Adipocyte (in vitro differentiated cells): Measurements from ENCODE around the gene MEOX2.

Source experiments
- DNase-seq: peaks from one replicate; pipeline ENCODE4 v3.0.0-alpha.2; 2015; ENCODE audit warnings: low read depth
- H3K27me3 ChIP-seq: replicated peaks from 2 replicates; pipeline ENCODE4 v1.7.0; 2013; ENCODE audit warnings: mild to moderate bottlenecking, low read length, moderate library complexity; ENCODE audit not compliant: control insufficient read depth, insufficient read depth
- H3K36me3 ChIP-seq: 2 replicates; pipeline ENCODE4 v1.7.0; 2013; ENCODE audit warnings: low read length, mild to moderate bottlenecking, moderate library complexity; ENCODE audit not compliant: control insufficient read depth, insufficient read depth, severe bottlenecking
- H3K4me1 ChIP-seq: 2 replicates; pipeline ENCODE4 v1.7.0; 2013; ENCODE audit warnings: mild to moderate bottlenecking, low read length, moderate library complexity; ENCODE audit not compliant: control insufficient read depth, insufficient read depth
- H3K4me3 ChIP-seq: 2 replicates; pipeline ENCODE4 v1.7.0; 2013; ENCODE audit warnings: mild to moderate bottlenecking, low read length, moderate library complexity
- H3K9ac ChIP-seq: 2 replicates; pipeline ENCODE4 v1.7.0; 2013; ENCODE audit warnings: mild to moderate bottlenecking, low read length, moderate library complexity
- H3K9me3 ChIP-seq: 2 replicates; pipeline ENCODE4 v1.7.0; 2013; ENCODE audit warnings: mild to moderate bottlenecking, low read length, moderate library complexity; ENCODE audit not compliant: control insufficient read depth

Gene MEOX2

DNA sequence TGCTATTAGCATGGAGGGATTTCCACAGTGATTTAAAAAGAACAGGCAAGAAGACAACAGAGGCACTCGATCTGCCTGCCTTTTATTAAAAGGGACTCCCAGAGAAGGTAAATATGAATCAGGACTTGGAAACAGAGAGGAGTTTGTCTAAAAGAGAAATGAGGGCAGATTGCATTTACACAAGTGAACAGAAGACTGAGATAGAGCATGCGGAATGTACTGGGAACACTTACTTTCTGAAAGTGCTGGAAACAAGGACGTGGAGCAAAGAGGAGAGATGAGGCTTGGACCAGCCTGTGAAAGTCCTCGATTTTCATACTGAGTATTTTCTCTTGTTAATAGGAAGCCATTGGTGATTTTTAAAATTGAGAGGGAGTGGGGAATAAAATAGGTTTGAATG is 35.7 kb downstream of the MEOX2 start:
- H3K27me3 ChIP-seq = no peaks in the 10 kb centered on the region
- H3K9ac ChIP-seq = no peak overlapping the region
- no peaks in the 10 kb centered on the region for H3K36me3 ChIP-seq
- no peak for DNase-seq
- H3K4me3 ChIP-seq = no peak overlapping the region
- no peaks in the 10 kb centered on the region for H3K9me3 ChIP-seq
- no peaks in the 10 kb centered on the region for H3K4me1 ChIP-seq

DNA sequence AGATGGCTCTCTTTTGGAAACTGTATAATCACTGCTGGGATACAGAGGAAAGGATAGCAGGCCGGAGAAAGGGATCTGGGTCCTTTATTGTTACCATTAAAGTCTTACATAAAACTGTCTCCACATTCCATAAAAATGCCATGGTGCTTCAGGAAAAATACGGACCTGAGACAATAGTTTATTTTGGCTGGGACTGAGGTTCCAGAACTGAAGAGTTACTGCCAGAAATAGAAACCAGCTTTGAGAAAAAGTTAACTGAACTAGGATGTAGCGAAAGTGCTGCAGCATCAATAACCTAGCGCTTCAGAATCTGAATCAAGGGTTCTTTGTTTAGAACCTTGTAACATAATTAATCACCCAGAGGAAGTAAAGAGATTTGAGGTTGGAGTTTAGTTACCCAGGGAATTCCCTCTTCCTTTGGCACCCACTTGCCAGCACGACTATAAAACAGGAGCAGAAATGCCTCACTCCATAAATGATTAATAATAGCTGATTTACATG is 38.0 kb downstream of the MEOX2 start:
- no peak for DNase-seq
- Histone ChIP-seq H3K36me3 (no peaks in the 10 kb centered on the region), H3K9me3 (no peaks in the 10 kb centered on the region), H3K4me3 (peak overlapping the region; percentile 31), H3K27me3 (no peaks in the 10 kb centered on the region), H3K9ac (no peak overlapping the region), H3K4me1 (no peaks in the 10 kb centered on the region)

GRCh38 chr7:15647309-15647708 is 39.2 kb downstream of the MEOX2 start:
- Histone ChIP-seq H3K4me1 (no peaks in the 10 kb centered on the region), H3K36me3 (no peaks in the 10 kb centered on the region), H3K9me3 (no peaks in the 10 kb centered on the region), H3K4me3 (no peak overlapping the region), H3K9ac (no peak overlapping the region), H3K27me3 (no peaks in the 10 kb centered on the region)
- peak; percentile 63 for DNase-seq

DNA sequence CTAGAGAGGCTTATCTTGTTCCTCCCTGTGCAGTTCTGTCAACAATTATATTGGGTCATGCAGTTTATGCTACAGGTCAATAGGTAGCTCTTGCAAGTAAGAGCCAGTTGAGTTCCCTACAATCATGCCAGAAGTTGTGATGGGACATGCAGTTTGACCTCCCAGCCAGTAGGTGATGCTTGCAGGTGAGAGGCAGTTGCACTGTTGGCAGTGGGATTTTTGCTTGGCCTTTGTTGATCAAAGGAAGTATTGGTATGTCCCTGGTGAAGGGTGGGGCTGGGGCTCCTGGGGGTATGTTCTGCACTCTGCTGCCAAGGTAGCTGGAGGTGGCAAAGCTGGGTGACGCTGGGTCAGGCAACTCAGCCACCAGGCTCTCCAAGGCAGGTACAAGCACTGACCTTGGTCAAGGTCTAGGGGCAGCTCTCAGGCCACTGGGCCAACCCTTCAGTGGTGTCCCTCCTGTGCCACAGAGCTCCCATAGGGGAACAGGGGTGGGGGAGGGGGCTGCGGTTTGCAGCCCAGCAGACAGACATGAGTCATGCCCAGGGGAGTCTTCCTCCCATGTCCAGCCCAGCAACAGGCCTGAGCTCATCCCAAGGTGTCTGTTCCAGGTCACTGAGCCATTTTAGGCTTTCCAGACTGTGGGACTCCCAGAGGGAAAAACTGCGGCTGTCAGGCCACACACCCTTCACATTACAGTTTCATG is 43.3 kb downstream of the MEOX2 start:
- Histone ChIP-seq H3K9ac (no peak overlapping the region), H3K27me3 (no peaks in the 10 kb centered on the region), H3K4me3 (no peak overlapping the region), H3K9me3 (no peaks in the 10 kb centered on the region), H3K36me3 (no peaks in the 10 kb centered on the region), H3K4me1 (no peaks in the 10 kb centered on the region)
- DNase-seq = no peak

DNA sequence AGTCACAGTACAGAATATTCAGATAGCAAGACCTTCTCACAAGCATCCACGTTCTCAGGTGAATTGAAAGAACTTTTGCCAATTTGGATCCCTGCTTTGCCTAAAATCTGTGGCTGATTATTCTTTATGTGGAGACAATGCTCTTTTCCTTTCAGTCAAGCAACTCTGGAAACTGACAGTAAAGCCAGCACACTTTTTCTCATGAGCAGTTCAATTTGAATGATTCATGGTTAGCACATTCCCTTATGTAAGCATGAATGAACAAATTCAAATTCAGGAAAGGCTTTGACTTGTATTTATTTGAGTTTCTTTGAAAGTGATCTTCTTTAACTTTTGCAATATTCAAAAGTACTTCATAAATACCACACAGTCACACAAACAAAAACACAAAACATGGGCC is 57.6 kb downstream of the MEOX2 start:
- H3K4me1 ChIP-seq = peaks cover 12% of the 10 kb centered on the region
- H3K4me3 ChIP-seq = no peak overlapping the region
- no peaks in the 10 kb centered on the region for H3K36me3 ChIP-seq
- H3K9ac ChIP-seq = no peak overlapping the region
- H3K27me3 ChIP-seq = no peaks in the 10 kb centered on the region
- peak; percentile 46 for DNase-seq
- no peaks in the 10 kb centered on the region for H3K9me3 ChIP-seq

- Histone ChIP-seq H3K36me3 (no peaks in the 10 kb centered on the region), H3K9ac (no peak overlapping the region), H3K4me1 (peaks cover 19% of the 10 kb centered on the region), H3K4me3 (no peak overlapping the region), H3K27me3 (no peaks in the 10 kb centered on the region), H3K9me3 (no peaks in the 10 kb centered on the region)
- DNase-seq = no peak
Measured at GRCh38 chr7:15626041-15626440, 60.4 kb downstream of the MEOX2 start.

- H3K9me3 ChIP-seq = no peaks in the 10 kb centered on the region
- H3K4me3 ChIP-seq = no peak overlapping the region
- peaks cover 25% of the 10 kb centered on the region for H3K4me1 ChIP-seq
- H3K9ac ChIP-seq = no peak overlapping the region
- H3K36me3 ChIP-seq = no peaks in the 10 kb centered on the region
- H3K27me3 ChIP-seq = no peaks in the 10 kb centered on the region
- peak; percentile 4 for DNase-seq
Measured at GRCh38 chr7:15625466-15625865, 61.0 kb downstream of the MEOX2 start.

- H3K4me3 ChIP-seq = no peak overlapping the region
- H3K36me3 ChIP-seq = no peaks in the 10 kb centered on the region
- no peaks in the 10 kb centered on the region for H3K9me3 ChIP-seq
- peaks cover 16% of the 10 kb centered on the region for H3K4me1 ChIP-seq
- H3K9ac ChIP-seq = no peak overlapping the region
- no peaks in the 10 kb centered on the region for H3K27me3 ChIP-seq
- no peak for DNase-seq
Measured at GRCh38 chr7:15621468-15621867, 65.0 kb downstream of the MEOX2 start.

GRCh38 chr7:15620491-15621185 is 65.8 kb downstream of the MEOX2 start:
- DNase-seq = peak; percentile 5
- Histone ChIP-seq H3K27me3 (no peaks in the 10 kb centered on the region), H3K4me1 (peaks cover 16% of the 10 kb centered on the region)

GRCh38 chr7:15618275-15618674 is 68.2 kb downstream of the MEOX2 start:
- Histone ChIP-seq H3K4me3 (no peak overlapping the region), H3K36me3 (no peaks in the 10 kb centered on the region), H3K4me1 (peaks cover 10% of the 10 kb centered on the region), H3K9ac (no peak overlapping the region), H3K9me3 (no peaks in the 10 kb centered on the region), H3K27me3 (no peaks in the 10 kb centered on the region)
- DNase-seq = no peak

More at GRCh38 chr7:15620491-15621185, 65.8 kb downstream of the MEOX2 start:
- H3K9me3 ChIP-seq = no peaks in the 10 kb centered on the region
- H3K9ac ChIP-seq = no peak overlapping the region
- H3K36me3 ChIP-seq = no peaks in the 10 kb centered on the region
- peak overlapping the region; percentile 32 for H3K4me3 ChIP-seq

GRCh38 chr7:15612205-15612604 is 74.3 kb downstream of the MEOX2 start:
- H3K4me1 ChIP-seq = peaks cover 8% of the 10 kb centered on the region
- H3K9ac ChIP-seq = no peak overlapping the region
- no peaks in the 10 kb centered on the region for H3K27me3 ChIP-seq
- no peaks in the 10 kb centered on the region for H3K9me3 ChIP-seq
- no peak overlapping the region for H3K4me3 ChIP-seq
- no peaks in the 10 kb centered on the region for H3K36me3 ChIP-seq
- DNase-seq = no peak
